ENCODE measurements around the gene SERINC2. TPM values are rescaled to one million over a fixed set of nuclear protein-coding genes. Genes with fewer than 3 reads are reported as not detected.

The SERINC2 gene
- total RNA-seq, 1 donor from 2014 or later, result not detected

- Mint-ChIP-seq H3K27ac (no peak overlapping the region), H3K4me1 (ENCODE audit: low read depth) (peaks cover 10% of the 10 kb centered on the region), H3K4me3 (no peak overlapping the region), H3K36me3 (ENCODE audit: low read depth) (no peaks in the 10 kb centered on the region), H3K9me3 (no peaks in the 10 kb centered on the region), H3K27me3 (ENCODE audit: insufficient read depth) (peaks cover 10% of the 10 kb centered on the region)
- DNase-seq (ENCODE audit: low spot score), result no peak
- intact Hi-C loops (cut with micrococcal nuclease), result no loop called here
Measured at GRCh38 chr1:31393463-31393862, 19.6 kb upstream of the SERINC2 start.

GRCh38 chr1:31394584-31395193 is 18.3 kb upstream of the SERINC2 start:
- H3K9me3 Mint-ChIP-seq, result no peaks in the 10 kb centered on the region

GRCh38 chr1:31396633-31397351 is 16.2 kb upstream of the SERINC2 start:
- Mint-ChIP-seq H3K36me3 (ENCODE audit: low read depth) (no peaks in the 10 kb centered on the region), H3K4me3 (no peak overlapping the region), H3K27me3 (ENCODE audit: insufficient read depth) (peaks cover 10% of the 10 kb centered on the region), H3K27ac (no peak overlapping the region), H3K9me3 (no peaks in the 10 kb centered on the region), H3K4me1 (ENCODE audit: low read depth) (peaks cover 10% of the 10 kb centered on the region)
- intact Hi-C loops (cut with micrococcal nuclease), result no loop called here
- no peak for DNase-seq (ENCODE audit: low spot score)

More at GRCh38 chr1:31394584-31395193, 18.3 kb upstream of the SERINC2 start:
- intact Hi-C loops (cut with micrococcal nuclease), result loop anchor here (1.0 to 2.0 kb wide), 3 partner anchors 28 to 394 kb away; no protein-coding TSS in a partner anchor
- Mint-ChIP-seq H3K27me3 (ENCODE audit: insufficient read depth) (peaks cover 12% of the 10 kb centered on the region), H3K36me3 (ENCODE audit: low read depth) (no peaks in the 10 kb centered on the region), H3K4me3 (peak overlapping the region; percentile 80), H3K4me1 (ENCODE audit: low read depth) (peaks cover 10% of the 10 kb centered on the region), H3K27ac (no peak overlapping the region)
- peak; percentile 61 for DNase-seq (ENCODE audit: low spot score)

GRCh38 chr1:31397360-31398095 is 15.5 kb upstream of the SERINC2 start:
- Mint-ChIP-seq H3K9me3 (no peaks in the 10 kb centered on the region), H3K27ac (no peak overlapping the region), H3K4me1 (ENCODE audit: low read depth) (peaks cover 10% of the 10 kb centered on the region), H3K27me3 (ENCODE audit: insufficient read depth) (peaks cover 10% of the 10 kb centered on the region), H3K4me3 (no peak overlapping the region), H3K36me3 (ENCODE audit: low read depth) (no peaks in the 10 kb centered on the region)
- intact Hi-C loops (cut with micrococcal nuclease), result no loop called here
- no peak for DNase-seq (ENCODE audit: low spot score)

GRCh38 chr1:31398246-31398645 is 14.8 kb upstream of the SERINC2 start:
- Mint-ChIP-seq H3K36me3 (ENCODE audit: low read depth) (no peaks in the 10 kb centered on the region), H3K27me3 (ENCODE audit: insufficient read depth) (peaks cover 10% of the 10 kb centered on the region), H3K27ac (no peak overlapping the region), H3K9me3 (no peaks in the 10 kb centered on the region), H3K4me1 (ENCODE audit: low read depth) (peaks cover 10% of the 10 kb centered on the region), H3K4me3 (no peak overlapping the region)
- intact Hi-C loops (cut with micrococcal nuclease), result no loop called here
- DNase-seq (ENCODE audit: low spot score), result no peak

GRCh38 chr1:31399976-31400375 is 13.0 kb upstream of the SERINC2 start:
- intact Hi-C loops (cut with micrococcal nuclease), result no loop called here
- H3K4me3 Mint-ChIP-seq, result no peak overlapping the region

GRCh38 chr1:31400393-31400792 is 12.6 kb upstream of the SERINC2 start:
- Mint-ChIP-seq H3K4me3 (no peak overlapping the region), H3K27me3 (ENCODE audit: insufficient read depth) (peaks cover 11% of the 10 kb centered on the region), H3K27ac (no peak overlapping the region), H3K9me3 (no peaks in the 10 kb centered on the region), H3K36me3 (ENCODE audit: low read depth) (no peaks in the 10 kb centered on the region), H3K4me1 (ENCODE audit: low read depth) (no peaks in the 10 kb centered on the region)
- no peak for DNase-seq (ENCODE audit: low spot score)
- intact Hi-C loops (cut with micrococcal nuclease), result no loop called here

More at GRCh38 chr1:31399976-31400375, 13.0 kb upstream of the SERINC2 start:
- no peak for DNase-seq (ENCODE audit: low spot score)
- Mint-ChIP-seq H3K4me1 (ENCODE audit: low read depth) (peaks cover 2% of the 10 kb centered on the region), H3K27me3 (ENCODE audit: insufficient read depth) (peaks cover 12% of the 10 kb centered on the region), H3K27ac (no peak overlapping the region), H3K9me3 (no peaks in the 10 kb centered on the region), H3K36me3 (ENCODE audit: low read depth) (no peaks in the 10 kb centered on the region)

- H3K27me3 Mint-ChIP-seq (ENCODE audit: insufficient read depth), result peaks cover 9% of the 10 kb centered on the region
- H3K9me3 Mint-ChIP-seq, result no peaks in the 10 kb centered on the region
- intact Hi-C loops (cut with micrococcal nuclease), result no loop called here
- no peak overlapping the region for H3K4me3 Mint-ChIP-seq
- H3K27ac Mint-ChIP-seq, result no peak overlapping the region
- H3K4me1 Mint-ChIP-seq (ENCODE audit: low read depth), result no peaks in the 10 kb centered on the region
- DNase-seq (ENCODE audit: low spot score), result no peak
- H3K36me3 Mint-ChIP-seq (ENCODE audit: low read depth), result no peaks in the 10 kb centered on the region
Measured at GRCh38 chr1:31401241-31401640, 11.8 kb upstream of the SERINC2 start.

GRCh38 chr1:31405578-31406245 is 7.3 kb upstream of the SERINC2 start:
- no peak overlapping the region for H3K4me3 Mint-ChIP-seq
- intact Hi-C loops (cut with micrococcal nuclease), result no loop called here
- no peaks in the 10 kb centered on the region for H3K9me3 Mint-ChIP-seq
- no peak overlapping the region for H3K27ac Mint-ChIP-seq
- peaks cover 15% of the 10 kb centered on the region for H3K27me3 Mint-ChIP-seq (ENCODE audit: insufficient read depth)
- no peak for DNase-seq (ENCODE audit: low spot score)
- no peaks in the 10 kb centered on the region for H3K4me1 Mint-ChIP-seq (ENCODE audit: low read depth)
- no peaks in the 10 kb centered on the region for H3K36me3 Mint-ChIP-seq (ENCODE audit: low read depth)

- intact Hi-C loops (cut with micrococcal nuclease), result no loop called here
- Mint-ChIP-seq H3K36me3 (ENCODE audit: low read depth) (no peaks in the 10 kb centered on the region), H3K27ac (no peak overlapping the region), H3K4me1 (ENCODE audit: low read depth) (no peaks in the 10 kb centered on the region), H3K4me3 (no peak overlapping the region), H3K9me3 (no peaks in the 10 kb centered on the region), H3K27me3 (ENCODE audit: insufficient read depth) (peaks cover 30% of the 10 kb centered on the region)
- DNase-seq (ENCODE audit: low spot score), result no peak
Measured at GRCh38 chr1:31407029-31407626, 5.9 kb upstream of the SERINC2 start.

- DNase-seq (ENCODE audit: low spot score), result no peak
- H3K4me1 Mint-ChIP-seq (ENCODE audit: low read depth), result peaks cover 4% of the 10 kb centered on the region
- intact Hi-C loops (cut with micrococcal nuclease), result no loop called here
Measured at GRCh38 chr1:31408788-31409318, 4.2 kb upstream of the SERINC2 start.

More at GRCh38 chr1:31408788-31409318, 4.2 kb upstream of the SERINC2 start:
- H3K4me3 Mint-ChIP-seq, result no peak overlapping the region
- no peak overlapping the region for H3K27ac Mint-ChIP-seq
- peaks cover 34% of the 10 kb centered on the region for H3K27me3 Mint-ChIP-seq (ENCODE audit: insufficient read depth)
- no peaks in the 10 kb centered on the region for H3K36me3 Mint-ChIP-seq (ENCODE audit: low read depth)
- H3K9me3 Mint-ChIP-seq, result no peaks in the 10 kb centered on the region

All from activated T-helper 1 cell treated with anti-CD3 and anti-CD28 coated beads, Interleukin-12 subunit alpha, Interleukin-12 subunit beta, Interleukin-2, Interleukin-4 antibody, amounts not matched to agents 30 ng/mL and 10 ng/mL and 1 ng/mL, durations not matched to agents 14 hours and 24 hours and 36 hours (primary cell).